HCT116 (cell line): Measurements from ENCODE around the gene STIM2. TPM values are rescaled to one million over a fixed set of nuclear protein-coding genes. Genes with fewer than 3 reads are reported as not detected.

Source experiments
- ATAC-seq: fragments of 200-7000 bp; cut with Tn5 transposase; 2 replicates; pipeline ENCODE4 v1.9.1; 2020; ENCODE audit warnings: mild to moderate bottlenecking, moderate library complexity
- BruUV-seq: library from RNA; stranded (reverse); fragments of 400-500 nt; replicated peaks from 2 replicates; lab custom pipeline; 2021; lab: Mats Ljungman, UMichigan
- CTCF ChIA-PET: fragments of 300-600 bp; sonication (Branson Sonifier 250); formaldehyde crosslinking; loops from one replicate; lab custom pipeline; 2021; ENCODE audit warnings: antibody characterized with exemption; lab: Charles Lee
- POLR2A ChIA-PET: fragments of 300-600, 350-600 bp; sonication (Branson Sonifier 250); formaldehyde crosslinking; loops from one replicate; lab custom pipeline; 2021; ENCODE audit warnings: antibody characterized with exemption; lab: Charles Lee
- RAD21 ChIA-PET, 2 experiments: fragments of 300-600 bp; sonication (Branson Sonifier 250); formaldehyde crosslinking; loops; one replicate each; lab custom pipeline; 2023; ENCODE audit warnings: low total read pairs in 2 of 2; ENCODE audit not compliant: uncharacterized antibody in 2 of 2, unreplicated experiment in 2 of 2, low non-redundant PET in 1 of 2; lab: Charles Lee
- DNase-seq: peaks from one replicate; pipeline ENCODE4 v3.0.0-alpha.2; 2010; ENCODE audit warnings: low read depth, low spot score
- H2AFZ ChIP-seq: fragments of 200-600 bp; shearing (Covaris generic), sonication (generic); 2 replicates; pipeline ENCODE4 v1.6.1; 2017; ENCODE audit warnings: low read depth, mixed run types, mixed read lengths, antibody characterized with exemption, low read length; ENCODE audit not compliant: poor library complexity, severe bottlenecking
- H3K27ac ChIP-seq: 2 replicates; pipeline ENCODE4 v1.5.1; 2012; ENCODE audit warnings: low read depth, low read length
- H3K27me3 ChIP-seq: fragments of 200-600 bp; sonication (generic); 2 replicates; pipeline ENCODE4 v1.6.1; 2016; ENCODE audit warnings: mixed run types, low read length, mixed read lengths; ENCODE audit not compliant: insufficient read depth
- H3K36me3 ChIP-seq, 2 experiments: fragments of 200-500 bp in 1 of 2; fragments of 200-600 bp in 1 of 2; sonication (Bioruptor generic) in 1 of 2; sonication (generic) in 1 of 2; 2 replicates each; pipeline versions ENCODE4 v1.5.1 to v1.6.1; 2014 to 2016; ENCODE audit warnings: low read length in 2 of 2, inconsistent platforms in 1 of 2, mixed read lengths in 1 of 2, mixed run types in 1 of 2; ENCODE audit not compliant: insufficient read depth in 2 of 2, control insufficient read depth in 1 of 2
- H3K4me1 ChIP-seq, 2 experiments: fragments of 200-600 bp in 1 of 2; sonication (generic) in 1 of 2; 2 replicates each; pipeline versions ENCODE4 v1.5.1 to v1.6.1; 2012 to 2017; ENCODE audit warnings: low read length in 2 of 2, inconsistent platforms in 1 of 2, mild to moderate bottlenecking in 1 of 2, mixed read lengths in 1 of 2, mixed run types in 1 of 2, moderate library complexity in 1 of 2; ENCODE audit not compliant: insufficient read depth in 2 of 2, control insufficient read depth in 1 of 2
- H3K4me2 ChIP-seq: fragments of 200-600 bp; sonication (generic); 2 replicates; pipeline ENCODE4 v1.6.1; 2017; ENCODE audit warnings: mixed run types, low read length, mixed read lengths
- H3K4me3 ChIP-seq, 2 experiments: fragments of 200-600 bp in 1 of 2; sonication (generic) in 1 of 2; replicated peaks in 1 of 2; 2 replicates each; pipeline ENCODE4 v1.5.1; 2011 to 2016; ENCODE audit warnings: low read length in 2 of 2, control low read depth in 1 of 2, low read depth in 1 of 2, mild to moderate bottlenecking in 1 of 2, mixed read lengths in 1 of 2, mixed run types in 1 of 2
- H3K79me2 ChIP-seq: fragments of 200-600 bp; sonication (generic); 2 replicates; pipeline ENCODE4 v1.6.1; 2017; ENCODE audit warnings: mild to moderate bottlenecking, mixed run types, low read length, moderate library complexity, mixed read lengths; ENCODE audit not compliant: insufficient read depth
- H3K9ac ChIP-seq: fragments of 200-600 bp; sonication (generic); 2 replicates; pipeline ENCODE4 v1.6.1; 2016; ENCODE audit warnings: low read length, mixed read lengths
- H3K9me2 ChIP-seq: fragments of 200-600 bp; sonication (generic), shearing (Covaris generic); 2 replicates; pipeline ENCODE4 v1.6.1; 2017; ENCODE audit warnings: mixed run types, mild to moderate bottlenecking, moderate library complexity; ENCODE audit not compliant: insufficient read depth
- H3K9me3 ChIP-seq, 2 experiments: fragments of 200-500 bp in 1 of 2; fragments of 200-600 bp in 1 of 2; sonication (Bioruptor generic) in 1 of 2; sonication (generic) in 1 of 2; 2 replicates each; pipeline ENCODE4 v1.6.1; 2014 to 2017; ENCODE audit warnings: low read length in 2 of 2, mixed read lengths in 2 of 2, inconsistent platforms in 1 of 2, low read depth in 1 of 2, mild to moderate bottlenecking in 1 of 2, mixed run types in 1 of 2, moderate library complexity in 1 of 2; ENCODE audit not compliant: control insufficient read depth in 1 of 2, insufficient read depth in 1 of 2
- H4K20me1 ChIP-seq: fragments of 200-600 bp; sonication (generic), shearing (Covaris generic); 2 replicates; pipeline ENCODE4 v1.6.1; 2017; ENCODE audit warnings: mixed run types, mild to moderate bottlenecking, moderate library complexity; ENCODE audit not compliant: insufficient read depth
- ATF3 ChIP-seq: IDR thresholded peaks from 2 replicates; pipeline ENCODE4 v1.6.1; 2012
- CBX3 ChIP-seq: IDR thresholded peaks from 2 replicates; pipeline ENCODE4 v1.6.1; 2012; ENCODE audit warnings: low read depth
- CEBPB ChIP-seq: IDR thresholded peaks from 2 replicates; pipeline ENCODE4 v1.6.1; 2012; ENCODE audit warnings: low read depth
- CTCF ChIP-seq, 3 experiments: fragments of 200-600 bp in 1 of 3; sonication (generic) in 1 of 3; IDR thresholded peaks in 2 of 3; conservative IDR thresholded peaks in 1 of 3; 2 replicates each; pipeline ENCODE4 v1.5.1; 2012 to 2017; ENCODE audit warnings: low read depth in 2 of 3, low read length in 2 of 3, antibody characterized with exemption in 1 of 3, borderline replicate concordance in 1 of 3, control low read depth in 1 of 3, mild to moderate bottlenecking in 1 of 3, mixed read lengths in 1 of 3, mixed run types in 1 of 3, moderate library complexity in 1 of 3; ENCODE audit not compliant: insufficient read depth in 1 of 3
- EGR1 ChIP-seq: IDR thresholded peaks from 2 replicates; pipeline ENCODE4 v1.6.1; 2012; ENCODE audit warnings: low read depth
- FOSL1 ChIP-seq: IDR thresholded peaks from 2 replicates; pipeline ENCODE4 v1.6.1; 2012; ENCODE audit warnings: low read depth
- MAX ChIP-seq: IDR thresholded peaks from 2 replicates; pipeline ENCODE4 v1.6.1; 2012
- POLR2A ChIP-seq: IDR thresholded peaks from 2 replicates; pipeline ENCODE4 v1.7.0; 2011; ENCODE audit warnings: borderline replicate concordance; ENCODE audit not compliant: insufficient read depth, insufficient read length; ENCODE audit errors: extremely low read depth
- POLR2AphosphoS5 ChIP-seq: IDR thresholded peaks from 2 replicates; pipeline ENCODE4 v1.6.1; 2011; ENCODE audit warnings: mild to moderate bottlenecking, low read depth, low read length, moderate library complexity
- RAD21 ChIP-seq: IDR thresholded peaks from 2 replicates; pipeline ENCODE4 v1.6.1; 2012; ENCODE audit warnings: low read depth, mild to moderate bottlenecking
- SIN3A ChIP-seq: IDR thresholded peaks from 2 replicates; pipeline ENCODE4 v1.6.1; 2012; ENCODE audit warnings: low read depth
- SP1 ChIP-seq: IDR thresholded peaks from 2 replicates; pipeline ENCODE4 v1.6.1; 2012; ENCODE audit warnings: low read depth
- TCF7L2 ChIP-seq: IDR thresholded peaks from 2 replicates; pipeline ENCODE4 v1.7.0; 2011; ENCODE audit warnings: borderline replicate concordance, inconsistent platforms; ENCODE audit not compliant: insufficient read depth, insufficient read length; ENCODE audit errors: extremely low read depth
- YY1 ChIP-seq: IDR thresholded peaks from 2 replicates; pipeline ENCODE4 v1.6.1; 2011; ENCODE audit warnings: low read length, low read depth, moderate library complexity, mild to moderate bottlenecking; ENCODE audit not compliant: insufficient replicate concordance; ENCODE audit errors: extremely low read depth
- ZBTB33 ChIP-seq: IDR thresholded peaks from 2 replicates; pipeline ENCODE4 v1.6.1; 2011; ENCODE audit warnings: mild to moderate bottlenecking, low read length, moderate library complexity; ENCODE audit not compliant: insufficient replicate concordance; ENCODE audit errors: extremely low read depth
- ZNF274 ChIP-seq: fragments of 200-500 bp; sonication (Bioruptor generic); IDR thresholded peaks from 2 replicates; pipeline ENCODE4 v1.6.1; 2014; ENCODE audit warnings: mild to moderate bottlenecking, low read depth, low read length, inconsistent platforms
- intact Hi-C: fragments of 100-400 bp; cut with micrococcal nuclease; formaldehyde crosslinking; loops from 2 replicates; pipeline ENCODE4 v1.10.0; 2022
- total RNA-seq: library from RNA; stranded (reverse); gene quantifications from one replicate; pipeline ENCODE4 v1.2.1, GENCODE V29; 2021; ENCODE audit not compliant: unreplicated experiment

Gene STIM2
- total RNA-seq, 1 experiment from 2014 or later: 65.9 TPM

- Histone ChIP-seq H3K9me3 (no peaks in the 10 kb centered on the region), H3K4me3 (no peak overlapping the region), H3K27me3 (no peaks in the 10 kb centered on the region), H4K20me1 (no peaks in the 10 kb centered on the region), H2AFZ (no peak overlapping the region), H3K4me2 (no peak overlapping the region), H3K27ac (no peak overlapping the region), H3K9ac (no peak overlapping the region), H3K79me2 (peaks cover 65% of the 10 kb centered on the region), H3K4me1 (no peaks in the 10 kb centered on the region), H3K9me2 (no peaks in the 10 kb centered on the region), H3K36me3 (no peaks in the 10 kb centered on the region)
- TF ChIP-seq CBX3 (no peak), CEBPB (no peak), RAD21 (no peak), FOSL1 (no peak), ZNF274 (no peak), ZBTB33 (no peak), YY1 (no peak), SIN3A (no peak), POLR2A (no peak), ATF3 (no peak), CTCF (IDR thresholded peaks at IDR 0.05 in 2 of 3, conservative IDR thresholded peaks at IDR 0.05 in 1 of 3; ENCODE audit: borderline replicate concordance in 1 of 3, insufficient read depth in 1 of 3, low read depth in 2 of 3, low read length in 2 of 3) (no peak), MAX (no peak), EGR1 (no peak), POLR2AphosphoS5 (no peak), SP1 (no peak), TCF7L2 (no peak)
- ATAC-seq: no peak
- ChIA-PET RAD21 (no interaction called here), CTCF (no interaction called here), POLR2A (no interaction called here)
- no TSS peak for BruUV-seq
- intact Hi-C loops: no loop called here
- no peak for DNase-seq
Measured at GRCh38 chr4:26877406-26877805, 16.8 kb downstream of the STIM2 start.
